Activated T-cell treated with anti-CD3 and anti-CD28 coated beads, Interleukin-2, amount 50 U/mL, for 72 hours (primary cell): ENCODE results near the gene ADAMTSL3. TPM values are rescaled to one million over a fixed set of nuclear protein-coding genes. Genes with fewer than 3 reads are reported as not detected.

Source experiments
- ATAC-seq, 2 donors: fragments of 150-1000 bp; cut with Tn5 transposase; replicated peaks in 1 of 2; 2 replicates each; pipeline ENCODE4 v1.10.0; 2021; ENCODE audit warnings: moderate library complexity in 2 of 2, mild to moderate bottlenecking in 1 of 2
- DNase-seq, 2 donors: peaks; one replicate each; pipeline ENCODE4 v3.0.0; 2021 to 2022; ENCODE audit warnings: mixed read lengths in 1 of 2
- H3K27ac Mint-ChIP-seq: one replicate; pipeline ENCODE4 v1.8.0; 2022; ENCODE audit warnings: mild to moderate bottlenecking, moderate library complexity, mixed read lengths
- H3K27me3 Mint-ChIP-seq: one replicate; pipeline ENCODE4 v1.8.0; 2022; ENCODE audit warnings: low read depth, mixed read lengths
- H3K36me3 Mint-ChIP-seq, 2 donors: one replicate each; pipeline ENCODE4 v1.8.0; 2022; ENCODE audit warnings: mixed read lengths in 2 of 2, mild to moderate bottlenecking in 1 of 2; ENCODE audit not compliant: insufficient read depth in 2 of 2
- H3K4me1 Mint-ChIP-seq: one replicate; pipeline ENCODE4 v1.8.0; 2022; ENCODE audit warnings: low read depth, mixed read lengths
- H3K4me3 Mint-ChIP-seq, 2 donors: one replicate each; pipeline ENCODE4 v1.8.0; 2022; ENCODE audit warnings: mild to moderate bottlenecking in 2 of 2, mixed read lengths in 2 of 2, moderate library complexity in 2 of 2
- H3K9me3 Mint-ChIP-seq, 2 donors: one replicate each; pipeline ENCODE4 v1.8.0; 2022; ENCODE audit warnings: mixed read lengths in 2 of 2
- total RNA-seq, 2 donors: library from RNA; stranded (reverse); gene quantifications; one replicate each; pipeline ENCODE4 v1.2.3, GENCODE V29; 2022

ADAMTSL3 gene
- under 1 TPM in 1 of 2 donors, not detected in 1; 0.12 TPM for total RNA-seq

GRCh38 chr15:83653639-83654378 is at the start of gene ADAMTSL3:
TSS of gene ADAMTSL3 (plus strand) at chr15:83654123. CDS start at chr15:83655762, 1,639 bp downstream.
- Mint-ChIP-seq H3K36me3 (no peaks in the 10 kb centered on the region), H3K27me3 (peaks cover 36% of the 10 kb centered on the region), H3K9me3 (no peaks in the 10 kb centered on the region), H3K4me1 (no peaks in the 10 kb centered on the region), H3K27ac (no peak within 1 kb of the TSS), H3K4me3 (no peak within 1 kb of the TSS)
- DNase-seq (no peak), ATAC-seq (no peak)

- ATAC-seq: no peak
- Mint-ChIP-seq H3K4me3 (no peak overlapping the region), H3K36me3 (peaks cover 0 to 2% of the 10 kb centered on the region in 2 donors), H3K27ac (no peak overlapping the region), H3K9me3 (peaks cover 3 to 5% of the 10 kb centered on the region in 2 donors), H3K4me1 (no peaks in the 10 kb centered on the region), H3K27me3 (peaks cover 14% of the 10 kb centered on the region)
- DNase-seq: no peak
Observed at GRCh38 chr15:83604549-83604948, 49.4 kb upstream of the ADAMTSL3 start.

- peaks cover 0 to 2% of the 10 kb centered on the region in 2 donors for H3K36me3 Mint-ChIP-seq
- ATAC-seq (no peak), DNase-seq (no peak)
- H3K9me3 Mint-ChIP-seq: peaks cover under 1 to 1% of the 10 kb centered on the region in 2 donors
- no peak overlapping the region for H3K4me3 Mint-ChIP-seq
- H3K4me1 Mint-ChIP-seq: no peaks in the 10 kb centered on the region
- H3K27ac Mint-ChIP-seq: no peak overlapping the region
- H3K27me3 Mint-ChIP-seq: peaks cover 14% of the 10 kb centered on the region
Observed at GRCh38 chr15:83605111-83605945, 48.6 kb upstream of the ADAMTSL3 start.

- ATAC-seq: no peak
- Mint-ChIP-seq H3K27ac (no peak overlapping the region), H3K9me3 (no peaks in the 10 kb centered on the region), H3K27me3 (peaks cover 12% of the 10 kb centered on the region), H3K4me1 (no peaks in the 10 kb centered on the region), H3K36me3 (no peaks in the 10 kb centered on the region), H3K4me3 (no peak overlapping the region)
- DNase-seq: no peak
Observed at GRCh38 chr15:83610132-83610531, 43.8 kb upstream of the ADAMTSL3 start.

GRCh38 chr15:83610901-83611685 is 42.8 kb upstream of the ADAMTSL3 start:
- Mint-ChIP-seq H3K9me3 (no peaks in the 10 kb centered on the region), H3K4me1 (no peaks in the 10 kb centered on the region), H3K27ac (no peak overlapping the region), H3K27me3 (peaks cover 6% of the 10 kb centered on the region), H3K36me3 (no peaks in the 10 kb centered on the region), H3K4me3 (no peak overlapping the region)
- ATAC-seq (no peak), DNase-seq (no peak)

- Mint-ChIP-seq H3K4me3 (no peak overlapping the region), H3K9me3 (no peaks in the 10 kb centered on the region), H3K27ac (no peak overlapping the region), H3K4me1 (no peaks in the 10 kb centered on the region), H3K27me3 (no peaks in the 10 kb centered on the region), H3K36me3 (no peaks in the 10 kb centered on the region)
- ATAC-seq: no peak
- no peak for DNase-seq
Observed at GRCh38 chr15:83612226-83612625, 41.7 kb upstream of the ADAMTSL3 start.

- Mint-ChIP-seq H3K27me3 (no peaks in the 10 kb centered on the region), H3K27ac (no peak overlapping the region), H3K4me3 (no peak overlapping the region), H3K36me3 (no peaks in the 10 kb centered on the region), H3K4me1 (no peaks in the 10 kb centered on the region), H3K9me3 (no peaks in the 10 kb centered on the region)
- ATAC-seq: no peak
- no peak for DNase-seq
Observed at GRCh38 chr15:83612898-83613635, 40.9 kb upstream of the ADAMTSL3 start.

GRCh38 chr15:83613714-83614113 is 40.2 kb upstream of the ADAMTSL3 start:
- no peaks in the 10 kb centered on the region for H3K36me3 Mint-ChIP-seq
- no peaks in the 10 kb centered on the region for H3K27me3 Mint-ChIP-seq
- no peak overlapping the region for H3K4me3 Mint-ChIP-seq
- H3K27ac Mint-ChIP-seq: no peak overlapping the region
- H3K9me3 Mint-ChIP-seq: no peaks in the 10 kb centered on the region
- no peak for DNase-seq
- no peaks in the 10 kb centered on the region for H3K4me1 Mint-ChIP-seq
- no peak for ATAC-seq

GRCh38 chr15:83616840-83617239 is 37.1 kb upstream of the ADAMTSL3 start:
- Mint-ChIP-seq H3K9me3 (peaks cover 0 to 3% of the 10 kb centered on the region in 2 donors), H3K27ac (no peak overlapping the region), H3K4me1 (no peaks in the 10 kb centered on the region)

GRCh38 chr15:83626171-83626802 is 27.6 kb upstream of the ADAMTSL3 start:
- Mint-ChIP-seq H3K36me3 (peaks cover 0 to 1% of the 10 kb centered on the region in 2 donors), H3K4me3 (no peak overlapping the region), H3K27ac (no peak overlapping the region), H3K27me3 (peaks cover 6% of the 10 kb centered on the region), H3K4me1 (peaks cover 9% of the 10 kb centered on the region), H3K9me3 (peaks cover 2 to 5% of the 10 kb centered on the region in 2 donors)
- DNase-seq (peak; percentile 24 to 41), ATAC-seq (peak; percentile 96 to 99)

More at GRCh38 chr15:83616840-83617239, 37.1 kb upstream of the ADAMTSL3 start:
- ATAC-seq (no peak), DNase-seq (no peak)
- no peak overlapping the region for H3K4me3 Mint-ChIP-seq
- H3K27me3 Mint-ChIP-seq: no peaks in the 10 kb centered on the region
- no peaks in the 10 kb centered on the region for H3K36me3 Mint-ChIP-seq

GRCh38 chr15:83631534-83631933 is 22.4 kb upstream of the ADAMTSL3 start:
- Mint-ChIP-seq H3K27ac (no peak overlapping the region), H3K27me3 (no peaks in the 10 kb centered on the region), H3K4me1 (peaks cover 2% of the 10 kb centered on the region), H3K9me3 (peaks cover 4 to 11% of the 10 kb centered on the region in 2 donors), H3K4me3 (no peak overlapping the region), H3K36me3 (no peaks in the 10 kb centered on the region)
- DNase-seq (no peak), ATAC-seq (no peak)

- DNase-seq: no peak
- no peak overlapping the region for H3K4me3 Mint-ChIP-seq
- peaks cover 5 to 15% of the 10 kb centered on the region in 2 donors for H3K9me3 Mint-ChIP-seq
- ATAC-seq: no peak
- no peaks in the 10 kb centered on the region for H3K4me1 Mint-ChIP-seq
- peaks cover 5% of the 10 kb centered on the region for H3K27me3 Mint-ChIP-seq
- no peak overlapping the region for H3K27ac Mint-ChIP-seq
- H3K36me3 Mint-ChIP-seq: peaks cover 3 to 4% of the 10 kb centered on the region in 2 donors
Observed at GRCh38 chr15:83643201-83643600, 10.7 kb upstream of the ADAMTSL3 start.
